Astrocyte of the cerebellum (primary cell): ENCODE measurements around the gene ASB2.

Experiments used
- DNase-seq: peaks from one replicate; pipeline ENCODE4 v3.0.0-alpha.2; 2011; ENCODE audit warnings: low read depth
- H3K4me3 ChIP-seq: 2 replicates; pipeline ENCODE4 v1.5.1; 2011; ENCODE audit warnings: mild to moderate bottlenecking, low read depth, low read length, moderate library complexity
- in situ Hi-C: cut with HindIII; loops from 2 replicates; pipeline ENCODE4 v1.10.0; 2017; ENCODE audit warnings: low sequenced_read_pairs
- TF ChIP-seq, protein P1 (sequence below): IDR thresholded peaks from 2 replicates; pipeline ENCODE4 v1.5.1; 2012; ENCODE audit warnings: low read length, low read depth, moderate library complexity, mild to moderate bottlenecking; ENCODE audit errors: missing control alignments

Gene ASB2, protein sequence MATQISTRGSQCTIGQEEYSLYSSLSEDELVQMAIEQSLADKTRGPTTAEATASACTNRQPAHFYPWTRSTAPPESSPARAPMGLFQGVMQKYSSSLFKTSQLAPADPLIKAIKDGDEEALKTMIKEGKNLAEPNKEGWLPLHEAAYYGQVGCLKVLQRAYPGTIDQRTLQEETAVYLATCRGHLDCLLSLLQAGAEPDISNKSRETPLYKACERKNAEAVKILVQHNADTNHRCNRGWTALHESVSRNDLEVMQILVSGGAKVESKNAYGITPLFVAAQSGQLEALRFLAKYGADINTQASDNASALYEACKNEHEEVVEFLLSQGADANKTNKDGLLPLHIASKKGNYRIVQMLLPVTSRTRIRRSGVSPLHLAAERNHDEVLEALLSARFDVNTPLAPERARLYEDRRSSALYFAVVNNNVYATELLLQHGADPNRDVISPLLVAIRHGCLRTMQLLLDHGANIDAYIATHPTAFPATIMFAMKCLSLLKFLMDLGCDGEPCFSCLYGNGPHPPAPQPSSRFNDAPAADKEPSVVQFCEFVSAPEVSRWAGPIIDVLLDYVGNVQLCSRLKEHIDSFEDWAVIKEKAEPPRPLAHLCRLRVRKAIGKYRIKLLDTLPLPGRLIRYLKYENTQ

DNA sequence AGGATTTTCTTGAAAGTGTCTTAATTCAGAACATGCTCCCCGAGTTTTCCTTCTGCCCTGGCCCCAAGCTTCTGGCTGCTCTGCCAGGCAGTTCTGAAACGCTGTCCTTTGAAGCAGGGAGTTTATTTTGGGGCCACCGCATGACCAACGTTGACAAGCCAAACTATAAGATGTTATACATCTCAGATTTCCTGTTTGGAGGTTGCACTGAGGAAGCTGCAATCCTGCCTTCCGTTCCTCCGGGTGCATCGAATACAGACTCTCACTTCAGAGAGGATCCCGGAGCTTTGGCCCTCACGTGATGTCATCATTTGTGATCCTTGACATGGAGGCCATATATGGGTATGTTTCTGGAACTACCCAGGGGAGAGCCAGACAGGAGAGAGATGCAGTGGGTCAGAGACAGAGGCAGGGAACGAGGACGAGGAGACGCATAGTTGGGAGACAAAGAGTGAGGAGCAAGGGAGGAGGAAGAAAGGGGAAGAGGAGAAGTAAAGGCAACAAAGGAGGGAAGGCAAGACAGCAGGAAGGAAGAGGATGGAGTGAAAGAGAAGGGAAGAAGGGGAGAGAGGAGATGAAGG, at the start of gene ASB2:
Gene ASB2 (minus strand): TSS at position 94 of the 581 bp plus-strand sequence. CDS start 12,031 bp downstream, outside the sequence.
- no peak for DNase-seq
- H3K4me3 ChIP-seq: no peak within 1 kb of the TSS
- TF ChIP-seq, protein P1, sequence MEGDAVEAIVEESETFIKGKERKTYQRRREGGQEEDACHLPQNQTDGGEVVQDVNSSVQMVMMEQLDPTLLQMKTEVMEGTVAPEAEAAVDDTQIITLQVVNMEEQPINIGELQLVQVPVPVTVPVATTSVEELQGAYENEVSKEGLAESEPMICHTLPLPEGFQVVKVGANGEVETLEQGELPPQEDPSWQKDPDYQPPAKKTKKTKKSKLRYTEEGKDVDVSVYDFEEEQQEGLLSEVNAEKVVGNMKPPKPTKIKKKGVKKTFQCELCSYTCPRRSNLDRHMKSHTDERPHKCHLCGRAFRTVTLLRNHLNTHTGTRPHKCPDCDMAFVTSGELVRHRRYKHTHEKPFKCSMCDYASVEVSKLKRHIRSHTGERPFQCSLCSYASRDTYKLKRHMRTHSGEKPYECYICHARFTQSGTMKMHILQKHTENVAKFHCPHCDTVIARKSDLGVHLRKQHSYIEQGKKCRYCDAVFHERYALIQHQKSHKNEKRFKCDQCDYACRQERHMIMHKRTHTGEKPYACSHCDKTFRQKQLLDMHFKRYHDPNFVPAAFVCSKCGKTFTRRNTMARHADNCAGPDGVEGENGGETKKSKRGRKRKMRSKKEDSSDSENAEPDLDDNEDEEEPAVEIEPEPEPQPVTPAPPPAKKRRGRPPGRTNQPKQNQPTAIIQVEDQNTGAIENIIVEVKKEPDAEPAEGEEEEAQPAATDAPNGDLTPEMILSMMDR: no peak
- in situ Hi-C loops: no loop called here

DNA sequence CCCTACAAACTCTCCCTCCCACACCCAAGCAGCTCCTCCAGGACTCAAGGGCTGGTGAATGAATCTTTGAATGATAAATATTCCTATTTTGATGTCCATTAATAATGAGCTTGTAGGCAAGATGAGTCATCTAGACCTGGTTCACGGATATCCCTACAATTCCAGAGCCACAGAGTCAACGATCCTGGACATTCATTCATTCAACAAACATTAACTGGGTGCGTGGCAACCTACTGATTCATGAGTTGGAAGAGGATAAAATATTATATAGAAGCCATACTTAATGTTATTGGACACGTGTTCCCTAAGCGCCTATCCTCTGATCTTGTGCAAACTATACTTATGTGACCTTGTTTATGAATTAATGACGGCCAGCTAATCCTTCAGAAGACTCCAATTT, 49.4 kb upstream of the ASB2 start:
- peak overlapping the region; percentile 58 for H3K4me3 ChIP-seq
- TF ChIP-seq, protein P1: no peak
- in situ Hi-C loops: loop anchor here (5.0 kb wide), 2 partner anchors 53 to 97 kb away; no protein-coding TSS in a partner anchor
- DNase-seq: no peak

DNA sequence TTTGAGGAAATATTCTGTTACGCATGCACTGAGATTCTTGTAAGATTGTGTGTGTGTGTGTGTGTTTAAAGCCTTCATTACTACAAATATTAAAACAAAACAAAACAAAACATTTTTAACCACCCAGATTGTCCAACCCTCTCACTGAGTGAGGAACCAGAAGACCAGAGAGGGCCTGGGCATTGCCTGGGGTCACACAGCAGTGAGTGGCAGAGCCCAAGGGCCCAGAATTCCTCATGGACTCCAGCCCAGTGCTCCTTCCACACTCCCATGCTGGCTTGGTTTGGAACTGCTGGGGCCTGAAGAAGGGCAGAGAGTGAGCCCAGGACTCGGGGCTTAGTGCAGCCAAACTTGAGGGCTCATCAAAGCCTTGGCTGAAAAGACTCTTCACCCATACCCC, 48.2 kb upstream of the ASB2 start:
- no peak overlapping the region for H3K4me3 ChIP-seq
- in situ Hi-C loops: no loop called here
- no peak for DNase-seq
- TF ChIP-seq, protein P1: no peak

DNA sequence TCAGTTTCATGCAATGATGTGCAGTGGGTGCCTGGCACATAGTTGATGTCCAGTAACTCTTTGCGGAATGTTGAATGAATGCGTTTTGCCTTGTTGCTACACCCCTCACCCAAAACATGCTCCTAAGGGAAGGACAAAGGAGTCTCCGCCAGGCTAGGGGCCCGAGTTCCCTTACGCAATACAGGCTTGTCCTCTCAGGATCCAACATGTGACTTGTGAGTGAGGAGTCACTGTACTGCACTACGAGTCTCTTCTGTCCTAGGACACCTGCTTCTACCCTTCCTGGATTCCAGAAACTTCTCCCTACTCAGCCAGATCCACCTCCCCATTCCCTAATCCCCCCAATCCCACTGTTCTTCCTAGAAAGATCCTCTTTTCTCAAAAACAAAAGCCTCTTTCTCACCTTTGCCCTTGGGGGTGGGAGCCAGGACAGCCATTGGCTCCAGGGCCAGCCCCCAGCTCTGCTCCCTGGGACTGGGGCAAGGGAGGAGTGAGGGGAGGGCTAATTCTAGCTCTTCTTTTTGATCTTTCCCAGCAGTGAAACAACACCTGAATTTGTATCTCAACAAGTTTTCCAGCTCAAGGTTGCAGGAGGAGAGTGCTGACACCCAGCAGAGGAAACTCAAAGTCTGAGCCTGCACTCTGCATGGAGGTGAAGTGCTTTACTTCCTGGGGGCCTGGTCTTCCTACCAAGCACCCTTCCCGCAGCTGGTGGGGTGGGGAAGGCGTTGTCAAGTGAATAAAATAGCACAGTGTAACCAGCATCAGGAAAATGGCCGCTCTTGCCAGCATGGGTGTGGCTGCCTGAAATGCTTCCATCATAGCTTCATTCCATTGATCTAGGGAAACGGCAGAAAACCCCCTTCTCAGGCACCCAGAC, 46.4 kb upstream of the ASB2 start:
- no peak overlapping the region for H3K4me3 ChIP-seq
- no peak for DNase-seq
- in situ Hi-C loops: no loop called here
- TF ChIP-seq, protein P1: no peak

DNA sequence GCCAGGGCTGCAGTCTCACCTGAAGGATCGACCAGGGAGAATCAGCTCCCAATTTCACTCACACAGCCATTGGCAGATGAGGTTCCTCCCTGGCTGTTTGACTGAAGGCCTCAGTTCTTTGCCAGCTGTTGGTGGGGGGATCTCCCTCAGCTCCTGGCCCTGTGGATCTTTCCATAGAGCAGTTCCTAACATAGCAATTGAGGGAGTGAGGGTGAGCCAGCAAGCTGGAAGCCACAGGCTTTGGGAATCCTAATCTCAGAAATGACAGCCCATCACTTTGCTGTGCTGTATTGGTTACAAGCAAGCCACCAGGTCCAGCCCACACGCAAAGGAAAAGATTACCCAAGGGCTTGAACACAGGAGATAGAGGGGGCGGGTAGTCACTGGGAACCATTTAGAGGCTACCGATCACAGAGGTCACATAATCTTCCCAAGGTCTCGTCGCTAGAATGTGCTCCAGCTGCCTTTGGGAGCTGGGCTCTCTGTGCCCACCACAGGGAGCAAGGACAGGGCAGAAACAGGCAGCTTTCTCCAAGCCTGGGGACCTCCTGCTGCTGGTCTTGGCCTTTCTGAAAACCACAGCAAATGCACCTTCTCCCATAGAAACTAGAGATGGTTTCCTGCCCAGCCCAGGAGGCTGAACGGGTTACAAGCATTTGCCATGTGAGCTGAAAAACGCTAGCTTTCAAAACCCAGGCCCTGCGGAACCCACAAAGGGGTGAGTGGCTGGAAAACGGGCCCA, 45.2 kb upstream of the ASB2 start:
- DNase-seq: peak; percentile 9
- TF ChIP-seq, protein P1: no peak
- H3K4me3 ChIP-seq: no peak overlapping the region
- in situ Hi-C loops: no loop called here
